Right lobe of liver (tissue), 4 donors: ENCODE results near the gene FBXL17.

ENCODE experiments used
- POLR2A ChIP-seq: fragments of 450-650 bp; IDR thresholded peaks from one replicate; pipeline ENCODE4 v1.6.1; 2017; ENCODE audit warnings: antibody characterized with exemption, mild to moderate bottlenecking
- TF ChIP-seq, protein P1 (sequence below), 4 donors: fragments of 200-600 bp in 3 of 4; fragments of 450-650 bp in 1 of 4; IDR thresholded peaks; one replicate each; pipeline versions ENCODE4 v1.5.1 to v1.8.0; 2016 to 2022; ENCODE audit warnings: antibody characterized with exemption in 4 of 4, mild to moderate bottlenecking in 2 of 4
- donor health status: DM: no; HTN: no; CAD: no.
- donor health status: DM: no; HTN: no; CAD: no.
- donor health status: DM: no; HTN: yes; CAD: no.

DNA sequence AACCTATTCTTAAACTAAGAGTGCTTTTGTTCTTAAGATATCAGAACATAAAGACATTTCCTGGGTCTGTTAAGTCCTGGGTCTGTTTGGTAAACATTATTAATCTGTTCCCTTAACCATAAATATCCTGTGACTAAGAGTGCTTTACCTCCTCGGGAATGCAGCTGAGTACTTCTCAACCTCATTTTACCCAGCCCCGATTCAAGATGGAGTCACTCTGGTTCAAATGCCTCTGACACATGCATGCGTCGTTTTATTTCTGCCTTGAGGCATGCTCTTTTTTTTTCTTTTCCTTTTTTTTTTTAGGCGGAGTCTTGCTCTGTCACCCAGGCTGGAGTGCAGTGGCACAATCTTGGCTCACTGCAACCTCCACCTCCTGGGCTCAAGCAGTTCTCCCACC lies 39.8 kb upstream of the FBXL17 start:
- TF ChIP-seq, protein P1, sequence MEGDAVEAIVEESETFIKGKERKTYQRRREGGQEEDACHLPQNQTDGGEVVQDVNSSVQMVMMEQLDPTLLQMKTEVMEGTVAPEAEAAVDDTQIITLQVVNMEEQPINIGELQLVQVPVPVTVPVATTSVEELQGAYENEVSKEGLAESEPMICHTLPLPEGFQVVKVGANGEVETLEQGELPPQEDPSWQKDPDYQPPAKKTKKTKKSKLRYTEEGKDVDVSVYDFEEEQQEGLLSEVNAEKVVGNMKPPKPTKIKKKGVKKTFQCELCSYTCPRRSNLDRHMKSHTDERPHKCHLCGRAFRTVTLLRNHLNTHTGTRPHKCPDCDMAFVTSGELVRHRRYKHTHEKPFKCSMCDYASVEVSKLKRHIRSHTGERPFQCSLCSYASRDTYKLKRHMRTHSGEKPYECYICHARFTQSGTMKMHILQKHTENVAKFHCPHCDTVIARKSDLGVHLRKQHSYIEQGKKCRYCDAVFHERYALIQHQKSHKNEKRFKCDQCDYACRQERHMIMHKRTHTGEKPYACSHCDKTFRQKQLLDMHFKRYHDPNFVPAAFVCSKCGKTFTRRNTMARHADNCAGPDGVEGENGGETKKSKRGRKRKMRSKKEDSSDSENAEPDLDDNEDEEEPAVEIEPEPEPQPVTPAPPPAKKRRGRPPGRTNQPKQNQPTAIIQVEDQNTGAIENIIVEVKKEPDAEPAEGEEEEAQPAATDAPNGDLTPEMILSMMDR (IDR thresholded peaks at IDR 0.05) = no peak
- no peak for TF ChIP-seq POLR2A
